Smooth muscle cell (in vitro differentiated cells): Measurements from ENCODE around the gene HES6. TPM values are rescaled to one million over a fixed set of nuclear protein-coding genes. Genes with fewer than 3 reads are reported as not detected.

Experiments
- DNase-seq: peaks from one replicate; lab custom pipeline; 2025; ENCODE audit not compliant: unreplicated experiment; lab: John Stamatoyannopoulos, UW
- H2AFZ ChIP-seq: fragments of 200-600 bp; sonication (generic); 2 replicates; pipeline ENCODE4 v1.6.0; 2016; ENCODE audit warnings: antibody characterized with exemption, low read depth, mild to moderate bottlenecking
- H3F3A ChIP-seq: fragments of 200-600 bp; sonication (generic); 2 replicates; pipeline ENCODE4 v1.6.0; 2017; ENCODE audit warnings: antibody characterized with exemption, low read depth
- H3K27ac ChIP-seq: fragments of 200-600 bp; sonication (generic); 2 replicates; pipeline ENCODE4 v1.5.1; 2016; ENCODE audit warnings: low read depth, mild to moderate bottlenecking
- H3K27me3 ChIP-seq: fragments of 200-600 bp; sonication (generic); 2 replicates; pipeline ENCODE4 v1.6.1; 2016; ENCODE audit warnings: low read depth, mild to moderate bottlenecking
- H3K36me3 ChIP-seq: fragments of 200-600 bp; sonication (generic); 2 replicates; pipeline ENCODE4 v1.5.1; 2016; ENCODE audit warnings: low read depth
- H3K4me1 ChIP-seq: fragments of 200-600 bp; sonication (generic); 2 replicates; pipeline ENCODE4 v1.5.1; 2016; ENCODE audit warnings: low read depth
- H3K4me2 ChIP-seq: fragments of 200-600 bp; sonication (generic); 2 replicates; pipeline ENCODE4 v1.6.0; 2016; ENCODE audit warnings: mild to moderate bottlenecking
- H3K4me3 ChIP-seq: fragments of 200-600 bp; sonication (generic); 2 replicates; pipeline ENCODE4 v1.5.1; 2016; ENCODE audit warnings: mild to moderate bottlenecking
- H3K79me2 ChIP-seq: fragments of 200-600 bp; sonication (generic); 2 replicates; pipeline ENCODE4 v1.6.0; 2016; ENCODE audit warnings: low read depth, mild to moderate bottlenecking
- H3K9ac ChIP-seq: fragments of 200-600 bp; sonication (generic); 2 replicates; pipeline ENCODE4 v1.6.0; 2016; ENCODE audit warnings: low read depth
- H3K9me3 ChIP-seq: fragments of 200-600 bp; sonication (generic); replicated peaks from 2 replicates; pipeline ENCODE4 v1.5.1; 2016; ENCODE audit warnings: low read depth
- H4K20me1 ChIP-seq: fragments of 200-600 bp; sonication (generic); 2 replicates; pipeline ENCODE4 v1.6.0; 2016; ENCODE audit warnings: low read depth
- CTCF ChIP-seq: fragments of 200-600 bp; sonication (generic); IDR thresholded peaks from 2 replicates; pipeline ENCODE4 v1.5.1; 2017; ENCODE audit warnings: borderline replicate concordance, mild to moderate bottlenecking, antibody characterized with exemption; ENCODE audit not compliant: insufficient read depth, poor library complexity, severe bottlenecking
- WGBS: methylation state at CpG from one replicate; pipeline ENCODE4 v1.1.7; 2016; ENCODE audit warnings: low lambda C conversion rate; 5-methylcytosine and 5-hydroxymethylcytosine counted together
- polyA plus RNA-seq: library from polyadenylated mRNA; unstranded; fragments of >200 nt; fragmentation: Nextera tagmentation; extraction: Ambion mirVana; gene quantifications from 2 replicates; pipeline ENCODE4 v1.2.1, GENCODE V29; 2016
- total RNA-seq: library from RNA; depleted of rRNA; stranded (reverse); fragments of >200 nt; gene quantifications from 2 replicates; pipeline ENCODE4 v1.2.3, GENCODE V29; 2014

The HES6 gene
- total and polyA plus RNA-seq, 2 experiments from 2014 or later: 0.81 to 2.7 TPM

DNA sequence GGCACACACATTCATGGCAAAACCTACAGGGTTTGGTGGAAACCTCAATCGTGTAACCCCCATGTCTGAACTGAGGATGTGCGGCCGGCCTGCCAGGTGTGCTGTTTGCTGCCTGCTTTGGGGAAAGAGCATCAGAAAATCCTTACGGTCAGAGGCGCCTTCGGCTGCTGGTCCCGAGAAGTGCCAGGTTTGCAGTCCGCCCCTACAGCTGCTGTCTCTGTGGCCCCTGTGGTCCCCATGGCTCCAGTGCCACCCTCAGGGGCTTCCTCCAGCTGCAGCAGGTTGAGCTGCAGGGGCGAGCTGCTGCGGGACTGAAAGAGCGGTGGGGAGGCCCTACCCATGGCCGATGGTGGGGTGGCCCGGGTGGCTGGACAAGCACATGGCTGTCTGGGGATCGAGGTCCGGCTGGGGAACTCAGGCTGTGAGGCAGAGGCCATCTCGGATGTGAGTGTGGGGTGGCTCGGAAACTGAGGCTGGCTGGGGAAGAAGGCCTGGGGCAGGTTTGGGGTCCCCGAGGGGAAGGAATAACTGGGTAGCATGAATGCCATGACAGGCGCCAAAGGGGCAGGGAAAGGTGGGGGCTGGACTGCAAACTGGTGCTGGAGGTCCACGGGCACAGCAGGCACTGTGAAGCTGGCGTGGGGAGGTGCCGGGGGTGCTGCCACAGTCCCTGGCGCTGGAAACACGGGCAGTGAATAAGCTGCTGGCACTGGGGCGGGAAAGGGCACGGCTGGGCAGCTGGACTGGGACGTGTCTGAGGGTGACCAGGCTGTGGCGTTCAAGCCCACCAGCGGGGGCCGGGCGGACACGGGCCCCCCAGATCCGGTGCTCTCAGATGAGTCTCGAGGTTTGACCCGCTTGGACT is 13.2 kb upstream of the HES6 start:
- H3K27me3 ChIP-seq: no peaks in the 10 kb centered on the region
- no peaks in the 10 kb centered on the region for H3K79me2 ChIP-seq
- no peaks in the 10 kb centered on the region for H3F3A ChIP-seq
- no peak for DNase-seq
- no peaks in the 10 kb centered on the region for H3K36me3 ChIP-seq
- TF ChIP-seq CTCF: no peak
- no peak overlapping the region for H3K4me2 ChIP-seq
- H4K20me1 ChIP-seq: no peaks in the 10 kb centered on the region
- H3K4me3 ChIP-seq: no peak overlapping the region
- WGBS: 99% methylated on average over 34 of the region's 35 CpGs
- H3K9me3 ChIP-seq: no peaks in the 10 kb centered on the region
- no peak overlapping the region for H2AFZ ChIP-seq
- no peaks in the 10 kb centered on the region for H3K4me1 ChIP-seq
- H3K9ac ChIP-seq: no peak overlapping the region
- no peak overlapping the region for H3K27ac ChIP-seq

GRCh38 chr2:238251986-238252385 is 12.1 kb upstream of the HES6 start:
- H3K27me3 ChIP-seq: no peaks in the 10 kb centered on the region
- no peak overlapping the region for H3K4me3 ChIP-seq
- H3K79me2 ChIP-seq: no peaks in the 10 kb centered on the region
- no peak overlapping the region for H3K4me2 ChIP-seq
- H3K9ac ChIP-seq: no peak overlapping the region
- no peaks in the 10 kb centered on the region for H4K20me1 ChIP-seq
- H3K27ac ChIP-seq: no peak overlapping the region
- no peaks in the 10 kb centered on the region for H3F3A ChIP-seq
- DNase-seq: no peak
- H3K9me3 ChIP-seq: no peaks in the 10 kb centered on the region
- 91% methylated on average over 11 of the region's 11 CpGs for WGBS
- H3K36me3 ChIP-seq: no peaks in the 10 kb centered on the region
- no peak for TF ChIP-seq CTCF
- H3K4me1 ChIP-seq: no peaks in the 10 kb centered on the region
- H2AFZ ChIP-seq: no peak overlapping the region

DNA sequence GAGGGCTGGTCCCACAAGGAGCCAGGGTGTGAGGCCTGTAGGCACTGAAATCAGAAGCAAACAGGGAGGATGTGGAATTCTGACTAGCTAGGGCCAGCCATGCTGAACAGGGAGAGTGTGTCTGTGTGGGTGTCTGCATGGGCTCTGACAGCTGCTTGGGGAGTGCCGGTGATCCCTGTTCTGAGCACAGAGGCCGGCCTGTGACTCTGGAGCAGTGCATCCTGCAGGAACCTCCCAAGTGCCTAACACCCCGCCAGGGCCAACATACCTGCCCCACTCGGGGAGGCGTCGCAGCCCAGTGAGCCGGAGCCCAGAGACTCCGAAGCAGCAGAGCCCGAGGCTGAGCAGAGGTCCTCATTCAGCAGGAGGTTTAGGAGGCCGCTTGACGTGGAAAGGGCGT is 11.5 kb upstream of the HES6 start:
- H3K79me2 ChIP-seq: no peaks in the 10 kb centered on the region
- no peak overlapping the region for H3K9ac ChIP-seq
- H3F3A ChIP-seq: no peaks in the 10 kb centered on the region
- WGBS: 93% methylated on average over 12 of the region's 12 CpGs
- H3K27ac ChIP-seq: no peak overlapping the region
- H2AFZ ChIP-seq: no peak overlapping the region
- H4K20me1 ChIP-seq: no peaks in the 10 kb centered on the region
- no peaks in the 10 kb centered on the region for H3K4me1 ChIP-seq
- no peak overlapping the region for H3K4me2 ChIP-seq
- no peak overlapping the region for H3K4me3 ChIP-seq
- H3K27me3 ChIP-seq: no peaks in the 10 kb centered on the region
- H3K36me3 ChIP-seq: no peaks in the 10 kb centered on the region
- no peak for DNase-seq
- no peak for TF ChIP-seq CTCF
- no peaks in the 10 kb centered on the region for H3K9me3 ChIP-seq

DNA sequence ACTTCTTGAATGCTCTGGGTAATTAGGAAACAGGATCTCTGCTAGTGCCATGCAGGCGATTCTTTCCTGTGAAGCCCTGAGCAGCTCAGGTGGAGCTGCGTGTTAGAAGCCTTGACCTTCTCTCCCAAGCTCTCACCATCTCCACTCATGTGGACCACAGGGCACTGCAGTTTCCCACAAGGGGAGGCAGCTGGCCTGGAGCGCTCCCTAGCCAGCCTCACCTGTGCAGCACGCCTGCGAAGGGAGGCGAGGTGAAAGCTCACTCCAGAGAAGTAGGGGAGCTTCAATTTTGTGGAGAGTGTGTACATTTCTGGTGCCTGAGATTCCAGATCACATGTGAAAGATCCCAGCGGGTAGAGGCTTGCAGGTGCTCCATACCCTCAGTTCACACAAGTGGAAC is 11.1 kb upstream of the HES6 start:
- H3K9ac ChIP-seq: no peak overlapping the region
- no peaks in the 10 kb centered on the region for H4K20me1 ChIP-seq
- no peaks in the 10 kb centered on the region for H3K36me3 ChIP-seq
- no peak for DNase-seq
- no peaks in the 10 kb centered on the region for H3F3A ChIP-seq
- H3K4me2 ChIP-seq: no peak overlapping the region
- H2AFZ ChIP-seq: no peak overlapping the region
- no peaks in the 10 kb centered on the region for H3K4me1 ChIP-seq
- no peak for TF ChIP-seq CTCF
- H3K27me3 ChIP-seq: no peaks in the 10 kb centered on the region
- no peaks in the 10 kb centered on the region for H3K79me2 ChIP-seq
- no peaks in the 10 kb centered on the region for H3K9me3 ChIP-seq
- H3K27ac ChIP-seq: no peak overlapping the region
- WGBS: 96% methylated on average over 7 of the region's 7 CpGs
- H3K4me3 ChIP-seq: no peak overlapping the region
